GM12873 (cell line): ENCODE data around the gene SELENOS.

Source experiments
- TF ChIP-seq, protein P1 (sequence below): IDR thresholded peaks from 2 replicates; pipeline ENCODE4 v1.5.1; 2012; ENCODE audit warnings: low read depth, mild to moderate bottlenecking, moderate library complexity, low read length, control low read depth; ENCODE audit not compliant: insufficient read depth; ENCODE audit errors: missing control alignments

Gene SELENOS

DNA sequence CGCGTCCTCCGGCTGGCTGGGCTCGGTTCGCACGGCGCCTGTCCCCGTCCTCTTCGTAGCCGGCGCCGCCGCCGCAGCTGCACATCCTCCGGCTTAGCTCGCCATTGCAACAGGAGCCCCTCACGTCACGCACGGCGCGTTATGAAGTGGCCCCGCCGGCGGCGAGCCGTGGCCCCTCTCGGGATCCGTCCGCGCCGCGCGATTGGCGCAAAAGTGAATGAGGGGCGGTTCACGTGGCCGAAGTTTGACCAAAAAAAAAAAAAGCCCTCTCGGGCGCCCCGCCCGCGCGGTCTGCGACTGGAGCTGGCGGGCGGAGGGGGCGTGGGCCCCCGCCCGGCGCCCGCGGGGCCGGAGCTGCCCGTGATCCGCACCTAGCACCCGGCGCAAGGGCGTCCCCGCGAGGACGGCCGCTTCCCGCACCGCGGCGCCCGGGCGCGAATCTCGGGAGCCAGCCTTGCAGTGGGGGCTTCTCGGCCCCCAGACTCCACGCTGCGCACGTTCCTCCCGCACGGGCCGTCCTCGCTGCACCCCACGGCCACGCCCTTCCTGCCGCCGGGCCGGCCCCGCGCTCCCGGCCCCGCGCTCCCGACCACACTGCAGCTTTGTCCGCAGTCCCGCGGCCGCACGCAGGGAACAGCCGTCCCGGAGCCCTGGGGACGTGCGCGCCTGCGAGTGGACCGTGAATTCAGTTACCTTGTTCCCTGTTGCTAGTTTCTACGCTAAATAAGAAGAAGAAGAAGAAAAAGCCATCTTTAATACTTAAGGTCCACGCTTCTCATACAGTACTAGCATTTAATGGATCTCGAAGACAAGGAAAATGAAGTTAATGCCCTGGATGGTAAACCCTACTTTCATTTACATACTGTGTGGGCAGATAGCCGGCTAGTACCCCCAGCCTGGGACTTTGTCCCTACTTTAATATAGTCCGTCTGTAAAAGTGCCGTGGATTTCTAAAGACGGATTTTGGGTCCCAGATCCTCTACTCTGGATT lies 25.2 kb downstream of the SELENOS start, which contains the start of gene CHSY1:
Gene CHSY1, minus strand, starts transcription at position 219 of the 991 bp plus-strand sequence. CDS start 592 bp downstream, outside the sequence.
- TF ChIP-seq, protein P1, sequence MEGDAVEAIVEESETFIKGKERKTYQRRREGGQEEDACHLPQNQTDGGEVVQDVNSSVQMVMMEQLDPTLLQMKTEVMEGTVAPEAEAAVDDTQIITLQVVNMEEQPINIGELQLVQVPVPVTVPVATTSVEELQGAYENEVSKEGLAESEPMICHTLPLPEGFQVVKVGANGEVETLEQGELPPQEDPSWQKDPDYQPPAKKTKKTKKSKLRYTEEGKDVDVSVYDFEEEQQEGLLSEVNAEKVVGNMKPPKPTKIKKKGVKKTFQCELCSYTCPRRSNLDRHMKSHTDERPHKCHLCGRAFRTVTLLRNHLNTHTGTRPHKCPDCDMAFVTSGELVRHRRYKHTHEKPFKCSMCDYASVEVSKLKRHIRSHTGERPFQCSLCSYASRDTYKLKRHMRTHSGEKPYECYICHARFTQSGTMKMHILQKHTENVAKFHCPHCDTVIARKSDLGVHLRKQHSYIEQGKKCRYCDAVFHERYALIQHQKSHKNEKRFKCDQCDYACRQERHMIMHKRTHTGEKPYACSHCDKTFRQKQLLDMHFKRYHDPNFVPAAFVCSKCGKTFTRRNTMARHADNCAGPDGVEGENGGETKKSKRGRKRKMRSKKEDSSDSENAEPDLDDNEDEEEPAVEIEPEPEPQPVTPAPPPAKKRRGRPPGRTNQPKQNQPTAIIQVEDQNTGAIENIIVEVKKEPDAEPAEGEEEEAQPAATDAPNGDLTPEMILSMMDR: peak; percentile 24

DNA sequence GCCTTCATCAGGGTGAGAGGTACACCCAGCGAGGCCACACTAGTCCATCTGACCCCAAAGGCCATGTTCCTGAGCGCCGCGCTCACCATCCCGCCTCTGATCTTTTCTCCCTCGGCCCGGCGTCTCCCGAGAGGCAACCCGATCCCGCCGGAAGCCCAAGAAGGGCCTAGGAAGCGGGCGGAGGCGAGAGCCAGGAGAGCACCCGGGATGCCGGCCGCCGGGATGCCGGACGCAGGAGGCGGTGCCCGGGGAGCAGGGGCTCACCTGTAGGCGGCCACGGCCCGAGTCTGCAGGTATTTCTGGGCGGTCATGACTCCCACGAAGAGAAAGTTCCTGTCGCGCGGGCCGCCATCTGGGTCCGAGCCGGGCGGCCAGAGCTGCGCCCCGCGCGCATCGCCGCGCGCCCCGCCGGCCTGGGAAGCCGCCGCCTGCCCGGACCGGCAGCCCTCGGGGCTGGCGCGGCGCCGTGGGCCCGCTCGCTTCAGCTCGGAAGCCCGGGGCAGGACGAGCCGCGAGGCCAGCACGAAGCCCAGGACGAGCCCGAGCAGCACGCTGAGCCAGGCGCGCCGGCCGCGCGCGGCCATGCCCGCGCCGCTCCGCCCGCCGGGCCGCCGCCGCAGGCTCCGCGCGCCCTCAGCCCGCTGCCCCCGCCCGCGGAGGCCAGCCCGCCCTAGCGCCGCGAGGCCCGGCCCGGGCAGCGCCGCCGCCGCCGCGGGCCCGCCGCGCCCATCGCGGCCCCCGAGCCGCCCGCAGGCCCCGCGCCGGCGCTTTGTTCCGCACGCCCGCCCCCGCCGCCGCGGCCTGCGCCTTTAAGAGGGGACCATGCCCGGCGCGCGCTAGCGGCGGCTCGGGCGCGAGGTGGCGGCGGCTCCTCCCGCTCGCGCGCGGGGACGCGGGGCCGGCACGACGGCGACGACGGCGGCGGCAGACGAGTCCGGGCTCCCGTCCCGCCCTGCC lies 26.1 kb downstream of the SELENOS start:
- TF ChIP-seq, protein P1: no peak

DNA sequence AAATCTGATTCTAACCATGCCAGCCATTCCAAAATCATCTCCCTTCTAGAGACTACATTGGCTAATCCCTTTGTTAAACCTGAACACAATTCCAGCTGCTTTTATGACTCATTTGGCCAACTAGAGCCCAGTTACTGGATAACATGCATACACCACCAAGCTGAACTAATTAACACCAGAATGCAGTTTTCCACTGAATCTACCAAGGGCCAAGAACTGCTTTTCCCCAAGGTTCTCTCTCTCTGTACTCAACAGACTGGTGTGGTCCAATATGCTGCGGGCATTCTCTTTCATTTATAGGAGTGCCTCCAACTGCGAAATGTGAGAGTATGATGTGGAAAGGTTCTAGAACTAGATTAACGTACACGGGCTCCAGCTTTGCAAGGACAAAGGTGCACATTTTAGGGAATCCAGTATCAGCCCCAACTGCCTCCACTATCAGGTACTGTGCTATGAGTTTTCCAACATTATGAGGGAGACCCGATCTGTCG lies 26.9 kb downstream of the SELENOS start:
- TF ChIP-seq, protein P1: no peak

DNA sequence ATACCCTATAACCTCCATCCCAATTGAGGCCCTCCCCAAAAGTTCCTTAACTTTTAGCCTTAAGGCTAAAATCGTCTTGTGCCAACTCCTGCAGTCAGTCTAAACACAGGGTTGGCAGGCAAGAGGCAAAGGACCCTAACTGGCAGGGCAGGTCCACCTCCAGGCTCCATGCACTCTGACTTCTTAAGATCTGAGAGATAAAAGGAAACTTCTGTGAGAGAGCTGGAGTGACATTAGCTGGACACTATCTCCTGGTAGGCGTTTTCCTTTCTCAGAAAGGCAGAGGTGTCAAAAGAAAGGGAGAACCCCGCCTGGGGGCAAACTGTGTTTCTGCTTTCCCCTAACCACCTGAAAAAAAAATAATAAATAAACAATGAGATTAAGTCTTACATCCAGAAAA lies 29.0 kb downstream of the SELENOS start:
- TF ChIP-seq, protein P1: no peak

DNA sequence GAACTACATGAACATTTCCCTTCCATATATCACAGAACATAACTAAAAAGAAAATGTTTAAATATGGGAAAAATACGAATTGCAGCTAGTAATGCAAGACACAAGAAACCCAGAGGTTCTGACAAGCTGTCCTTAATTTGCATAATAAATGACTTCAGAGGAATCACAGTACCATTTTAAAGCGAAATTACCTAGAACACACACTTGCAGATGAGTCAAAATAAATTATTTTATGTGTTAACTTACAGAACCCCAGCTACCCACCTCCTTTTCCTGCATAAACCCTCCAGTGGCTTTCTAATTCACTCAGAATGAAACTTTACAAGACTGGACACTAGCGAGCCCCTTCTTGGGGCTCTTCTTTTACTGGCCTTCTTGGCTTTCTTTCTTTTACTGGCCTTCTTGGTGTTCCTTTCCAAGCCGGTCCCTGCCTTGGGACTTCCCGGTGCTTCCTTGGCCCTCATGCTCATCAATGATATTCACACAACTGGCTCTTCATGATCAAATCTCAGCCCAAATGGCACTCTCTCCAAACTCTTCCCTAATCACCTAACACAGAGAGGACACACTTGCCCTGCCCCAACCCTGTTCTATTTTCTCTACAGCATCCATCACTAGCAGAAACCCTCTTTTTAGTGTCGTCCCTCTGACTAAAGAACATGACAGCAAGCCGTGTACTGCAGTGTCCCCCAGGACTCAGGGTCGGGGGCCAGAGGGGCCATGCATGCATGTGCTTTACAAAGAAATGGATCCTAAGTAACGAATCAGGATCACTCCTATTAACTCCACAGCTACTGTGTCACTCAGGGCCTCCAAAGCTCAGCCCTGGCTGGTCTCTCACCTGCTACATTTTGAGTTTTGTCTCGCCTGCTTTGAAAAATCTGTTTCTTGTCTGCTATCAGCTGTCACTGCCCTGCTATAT lies 30.2 kb downstream of the SELENOS start:
- TF ChIP-seq, protein P1: no peak

DNA sequence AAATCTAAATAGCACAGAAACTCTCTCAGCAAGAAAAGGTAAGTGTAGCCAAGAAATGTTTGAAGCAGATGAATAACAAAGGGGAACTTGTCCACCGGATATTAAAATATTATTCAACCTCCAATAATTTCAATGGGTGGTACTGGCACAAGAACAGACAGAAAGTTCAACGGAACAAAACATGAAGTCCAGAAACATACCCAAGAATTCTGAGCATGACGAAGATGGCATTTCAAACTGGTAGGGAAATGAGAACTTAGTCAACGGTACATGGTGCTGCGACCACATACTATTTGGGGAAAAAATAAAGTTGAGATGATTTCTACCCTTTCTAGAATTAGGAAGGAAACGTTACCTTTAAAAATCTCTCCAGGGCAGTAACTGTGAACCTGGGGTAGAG lies 30.9 kb downstream of the SELENOS start:
- TF ChIP-seq, protein P1: no peak
